ENCODE measurements around the gene ZNF239.

DNA sequence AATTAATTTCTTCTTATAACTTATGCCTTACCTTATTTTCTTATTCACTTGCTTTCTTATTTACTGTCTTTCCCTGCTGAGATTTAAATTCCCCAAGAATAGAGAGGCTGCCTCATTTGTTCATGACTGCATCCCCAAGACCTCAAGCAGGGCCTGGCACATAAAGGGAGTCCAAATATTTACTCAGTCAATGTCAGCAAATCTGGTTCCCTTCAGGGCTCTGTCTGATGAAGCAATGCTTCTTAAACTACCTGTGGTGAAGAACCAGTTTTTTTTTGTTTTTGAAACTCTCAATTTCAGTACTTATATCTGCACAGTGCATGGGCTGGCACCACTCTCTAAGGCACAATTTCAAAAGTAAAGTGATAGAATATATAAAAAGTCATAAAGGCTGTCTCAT, 4.7 kb downstream of the ZNF239 start:
- TF ChIP-seq, protein P1, sequence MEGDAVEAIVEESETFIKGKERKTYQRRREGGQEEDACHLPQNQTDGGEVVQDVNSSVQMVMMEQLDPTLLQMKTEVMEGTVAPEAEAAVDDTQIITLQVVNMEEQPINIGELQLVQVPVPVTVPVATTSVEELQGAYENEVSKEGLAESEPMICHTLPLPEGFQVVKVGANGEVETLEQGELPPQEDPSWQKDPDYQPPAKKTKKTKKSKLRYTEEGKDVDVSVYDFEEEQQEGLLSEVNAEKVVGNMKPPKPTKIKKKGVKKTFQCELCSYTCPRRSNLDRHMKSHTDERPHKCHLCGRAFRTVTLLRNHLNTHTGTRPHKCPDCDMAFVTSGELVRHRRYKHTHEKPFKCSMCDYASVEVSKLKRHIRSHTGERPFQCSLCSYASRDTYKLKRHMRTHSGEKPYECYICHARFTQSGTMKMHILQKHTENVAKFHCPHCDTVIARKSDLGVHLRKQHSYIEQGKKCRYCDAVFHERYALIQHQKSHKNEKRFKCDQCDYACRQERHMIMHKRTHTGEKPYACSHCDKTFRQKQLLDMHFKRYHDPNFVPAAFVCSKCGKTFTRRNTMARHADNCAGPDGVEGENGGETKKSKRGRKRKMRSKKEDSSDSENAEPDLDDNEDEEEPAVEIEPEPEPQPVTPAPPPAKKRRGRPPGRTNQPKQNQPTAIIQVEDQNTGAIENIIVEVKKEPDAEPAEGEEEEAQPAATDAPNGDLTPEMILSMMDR (conservative IDR thresholded peaks at IDR 0.05; ENCODE audit: low read length), result no peak
- TF ChIP-seq EZH2phosphoT487 (IDR thresholded peaks at IDR 0.05; ENCODE audit: borderline replicate concordance), result no peak

All from Loucy (cell line).